ENCODE measurements around the gene SUGT1.

- TF ChIP-seq ZNF274 (IDR thresholded peaks at IDR 0.05; ENCODE audit: low read depth, low read length) (no peak), YY1 (IDR thresholded peaks at IDR 0.05; ENCODE audit: insufficient read depth, insufficient read length) (no peak), SUZ12 (IDR thresholded peaks at IDR 0.05; ENCODE audit: extremely low read depth, insufficient read depth, insufficient read length) (no peak)
Observed at GRCh38 chr13:52738719-52739467, 86.3 kb downstream of the SUGT1 start.

Data from NT2/D1 (cell line).